Measurements from ENCODE around the gene WDR27.
"Not testable (repeated sequence)": the region's sequence is repeated elsewhere in the genome, so short reads cannot be mapped to it uniquely, and the experiment has no call there.

The WDR27 gene

GRCh38 chr6:169640351-169640852 lies 61.4 kb downstream of the WDR27 start:
- DNase-seq (ENCODE audit: low read depth in 2 of 2), result no peak

DNA sequence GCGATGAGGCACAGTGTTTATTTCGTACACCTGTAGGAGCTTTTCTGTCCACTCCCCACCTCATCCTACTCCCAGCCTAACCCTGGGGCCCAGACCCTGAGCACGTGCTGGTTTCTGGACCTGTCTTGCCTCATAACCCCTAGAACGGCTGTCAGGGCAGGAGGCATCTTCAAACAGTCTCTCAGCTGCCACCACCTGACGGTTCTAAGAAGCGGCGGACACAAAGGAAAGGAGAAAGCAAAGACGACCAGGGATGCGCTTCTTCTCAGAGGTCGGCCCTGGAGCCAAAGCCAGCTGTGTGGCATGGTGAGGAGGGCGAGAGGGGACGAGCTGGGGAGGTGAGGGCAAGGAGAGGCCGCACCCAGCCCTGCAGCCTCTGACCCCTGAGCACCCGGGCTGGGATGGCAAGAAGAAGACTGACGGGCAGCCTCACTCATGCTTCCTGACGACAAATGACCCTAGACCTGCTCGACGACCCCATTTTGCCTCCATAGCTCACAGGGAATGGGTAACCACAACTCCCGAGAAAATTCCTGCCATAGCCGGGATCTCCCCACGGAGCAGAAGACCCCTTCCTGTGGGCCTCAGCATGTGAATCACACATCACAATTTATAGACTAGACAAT lies 62.1 kb downstream of the WDR27 start:
- DNase-seq (ENCODE audit: low read depth in 2 of 2), result no peak

- no peak for DNase-seq (ENCODE audit: low read depth in 2 of 2)
Observed at GRCh38 chr6:169638915-169639314, 62.9 kb downstream of the WDR27 start.

DNA sequence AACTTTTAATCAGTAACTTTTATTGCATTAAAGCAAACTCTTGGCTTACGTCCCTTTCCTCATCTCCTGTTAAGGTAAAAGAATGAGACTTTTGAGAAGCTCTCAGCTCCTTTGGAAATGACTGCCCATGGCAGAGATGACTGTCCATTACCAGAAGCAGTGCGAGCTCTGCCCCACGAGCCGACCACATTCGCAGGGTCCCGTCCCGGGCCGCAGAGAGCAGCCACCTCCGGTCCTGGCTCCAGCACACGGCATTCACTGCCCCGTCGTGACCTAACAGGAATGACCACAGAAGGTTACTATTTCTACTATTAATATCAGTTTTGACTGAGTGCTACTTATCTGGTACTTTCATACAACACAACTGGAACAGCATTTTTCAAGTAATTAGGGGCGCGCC lies 63.4 kb downstream of the WDR27 start:
- DNase-seq (ENCODE audit: low read depth in 2 of 2), result no peak

- no peak for DNase-seq (ENCODE audit: low read depth in 2 of 2)
Observed at GRCh38 chr6:169635345-169635744, 66.5 kb downstream of the WDR27 start.

DNA sequence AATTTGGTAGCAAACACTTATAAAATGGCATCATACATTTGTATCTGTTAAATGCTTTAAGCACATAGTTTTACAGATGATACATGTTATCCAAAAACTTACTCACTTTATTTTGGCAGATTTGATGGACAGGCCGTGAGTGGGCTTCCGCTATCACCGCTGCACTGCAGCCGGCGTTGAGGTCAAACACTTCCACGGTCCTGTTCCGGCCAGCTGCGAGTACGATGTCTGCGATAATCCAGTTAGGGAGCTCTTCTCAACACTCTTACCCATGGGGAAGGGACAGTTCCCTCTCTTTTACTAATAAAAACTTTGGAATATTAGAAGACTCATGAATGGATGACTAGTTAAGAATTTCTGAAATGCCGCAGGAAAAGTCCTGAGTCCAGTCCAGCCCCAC lies 69.0 kb downstream of the WDR27 start:
- DNase-seq (ENCODE audit: low read depth in 2 of 2), result no peak

DNA sequence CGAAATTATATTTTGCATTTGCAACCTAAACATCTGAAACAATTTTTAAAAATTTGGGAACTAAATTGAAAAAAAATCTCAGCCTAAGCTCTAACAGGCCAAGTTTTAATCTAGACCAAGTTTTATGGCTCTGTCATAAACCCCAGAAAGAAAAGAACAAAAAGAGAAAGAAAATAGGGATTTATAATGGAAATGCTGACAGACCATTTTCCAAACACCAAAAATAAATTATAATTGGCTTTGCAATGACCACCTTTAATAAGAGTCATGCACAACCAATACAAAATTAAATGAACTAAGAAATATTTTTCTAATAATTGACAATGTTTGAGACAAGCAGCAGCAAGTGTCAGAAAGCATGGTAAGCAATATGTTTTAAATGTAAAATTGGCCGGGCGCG lies 72.6 kb downstream of the WDR27 start:
- DNase-seq (ENCODE audit: low read depth in 2 of 2), result no peak

GRCh38 chr6:169627736-169628607 lies 73.9 kb downstream of the WDR27 start:
- no peak for DNase-seq (ENCODE audit: low read depth in 2 of 2)

- DNase-seq (ENCODE audit: low read depth in 2 of 2), result no peak
Observed at GRCh38 chr6:169626649-169627048, 75.2 kb downstream of the WDR27 start.

GRCh38 chr6:169626169-169626568 lies 75.7 kb downstream of the WDR27 start:
- no peak for DNase-seq (ENCODE audit: low read depth in 2 of 2)

DNA sequence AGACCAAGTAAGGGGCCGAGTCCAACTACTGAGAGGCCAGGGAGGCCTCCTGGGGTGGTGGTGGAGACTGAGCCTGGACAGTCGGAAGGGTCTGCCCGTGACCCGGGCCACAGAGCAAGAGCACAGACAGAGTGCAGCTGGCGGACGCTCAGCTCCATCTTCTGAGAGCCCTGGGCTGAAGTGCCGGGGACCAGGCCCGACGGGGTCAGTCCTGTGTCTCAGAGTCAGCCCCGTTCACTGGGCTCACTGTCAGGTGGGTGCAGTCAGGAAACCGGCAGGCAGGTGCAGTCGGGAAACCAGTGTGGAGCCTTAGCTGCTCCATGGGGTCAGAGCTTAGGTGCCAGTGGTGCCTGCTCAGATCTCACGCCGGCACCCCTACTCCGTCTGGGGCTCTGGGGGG lies 76.5 kb downstream of the WDR27 start:
- no peak for DNase-seq (ENCODE audit: low read depth in 2 of 2)

DNA sequence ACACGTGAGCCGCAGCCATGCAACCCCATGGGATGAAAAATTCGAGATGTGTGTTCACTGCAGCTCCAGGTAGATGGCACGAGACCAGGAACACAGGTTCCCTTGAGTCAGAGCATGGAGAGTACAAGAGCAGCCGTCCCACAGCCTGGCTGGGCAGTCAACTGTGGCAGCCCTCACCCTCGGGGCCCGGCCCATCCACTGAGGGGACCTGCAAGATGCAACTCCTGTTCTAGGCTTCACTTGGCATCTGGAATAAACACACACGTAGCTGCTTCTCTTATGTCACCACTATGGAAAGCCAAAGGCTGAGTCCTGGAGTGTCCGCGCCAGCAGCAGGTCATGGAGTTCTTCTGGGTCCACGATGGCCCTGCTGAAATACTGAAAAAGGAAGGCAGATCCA lies 77.0 kb downstream of the WDR27 start:
- DNase-seq (ENCODE audit: low read depth in 2 of 2), result no peak

GRCh38 chr6:169623975-169624374 lies 77.9 kb downstream of the WDR27 start:
- DNase-seq (ENCODE audit: low read depth in 2 of 2), result no peak

GRCh38 chr6:169623343-169623742 lies 78.5 kb downstream of the WDR27 start:
- DNase-seq (ENCODE audit: low read depth in 2 of 2), result no peak

DNA sequence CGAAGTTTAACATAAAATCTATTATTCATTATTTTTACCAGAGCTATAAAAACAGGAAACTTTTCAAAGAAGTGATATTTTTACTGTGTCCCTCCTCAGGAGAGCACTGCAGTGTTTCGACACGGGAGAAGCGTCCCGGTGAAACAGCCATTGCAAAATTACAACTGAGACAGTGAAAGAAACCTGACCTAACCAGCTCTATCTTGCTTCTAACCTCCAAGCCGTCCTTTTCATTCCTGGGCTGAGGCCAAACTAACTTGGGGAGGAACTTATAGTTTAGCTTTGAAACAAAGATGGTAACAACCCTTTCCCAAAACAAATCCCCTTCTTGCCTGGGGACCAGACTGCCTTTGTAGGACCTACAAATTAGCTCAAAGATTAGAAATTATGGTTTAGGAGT lies 79.2 kb downstream of the WDR27 start:
- no peak for DNase-seq (ENCODE audit: low read depth in 2 of 2)

DNA sequence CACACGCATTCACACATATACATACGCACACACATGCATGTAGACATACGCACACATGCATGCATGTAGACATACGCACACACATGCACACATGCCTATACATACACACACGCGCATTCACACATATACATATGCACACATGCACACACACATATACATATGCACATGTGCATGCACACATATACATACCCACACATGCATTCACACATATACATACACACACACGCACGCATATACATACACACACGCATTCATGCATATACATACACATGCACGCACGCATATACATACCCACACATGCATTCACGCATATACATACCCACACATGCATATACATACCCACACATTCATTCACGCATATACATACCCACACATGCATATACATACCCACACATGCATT lies 80.5 kb downstream of the WDR27 start:
- no peak for DNase-seq (ENCODE audit: low read depth in 2 of 2)

DNA sequence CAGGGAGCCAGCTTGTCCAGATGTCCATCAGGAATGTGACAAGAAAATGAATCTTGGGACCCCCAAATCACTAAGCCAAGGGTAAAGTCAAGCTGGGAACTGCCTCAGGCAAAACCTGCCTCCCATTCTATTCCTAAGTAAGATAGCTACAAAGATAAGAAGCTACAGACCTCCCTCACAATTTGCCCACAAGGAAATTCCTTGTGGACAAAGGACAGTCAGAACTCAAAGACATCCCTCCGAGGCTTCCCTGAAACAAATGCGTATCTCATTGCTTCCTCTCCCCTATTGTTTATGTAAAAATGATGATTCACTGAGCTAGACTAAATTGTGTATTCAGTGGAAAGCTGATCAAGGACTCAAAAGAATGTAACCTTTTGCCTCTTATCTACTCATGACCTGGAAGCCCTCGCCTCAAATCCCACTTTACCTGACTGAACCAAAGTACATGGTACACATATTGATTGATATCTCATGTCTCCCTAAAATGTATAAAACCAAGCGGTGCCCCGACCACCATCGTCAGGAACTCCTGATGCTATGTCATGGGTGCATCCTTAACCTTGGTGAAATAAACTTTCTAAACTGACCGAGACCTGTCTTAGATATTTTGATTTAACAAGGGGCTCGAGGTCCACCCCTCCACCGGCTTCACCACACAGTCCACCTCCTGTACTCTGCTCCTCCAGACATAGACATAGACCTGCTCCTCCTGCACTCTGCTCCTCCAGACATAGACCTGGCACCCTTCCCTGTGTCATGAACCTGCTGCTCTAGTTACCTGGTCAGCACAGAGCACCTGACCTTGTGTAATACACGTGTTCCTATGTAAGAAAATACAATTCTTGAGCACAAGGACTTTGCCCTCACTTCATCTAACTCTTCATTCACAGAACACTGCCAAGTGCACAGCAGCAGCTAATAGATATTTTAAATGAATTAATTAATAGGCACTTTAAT lies 81.4 kb downstream of the WDR27 start:
- no peak for DNase-seq (ENCODE audit: low read depth in 2 of 2)

DNA sequence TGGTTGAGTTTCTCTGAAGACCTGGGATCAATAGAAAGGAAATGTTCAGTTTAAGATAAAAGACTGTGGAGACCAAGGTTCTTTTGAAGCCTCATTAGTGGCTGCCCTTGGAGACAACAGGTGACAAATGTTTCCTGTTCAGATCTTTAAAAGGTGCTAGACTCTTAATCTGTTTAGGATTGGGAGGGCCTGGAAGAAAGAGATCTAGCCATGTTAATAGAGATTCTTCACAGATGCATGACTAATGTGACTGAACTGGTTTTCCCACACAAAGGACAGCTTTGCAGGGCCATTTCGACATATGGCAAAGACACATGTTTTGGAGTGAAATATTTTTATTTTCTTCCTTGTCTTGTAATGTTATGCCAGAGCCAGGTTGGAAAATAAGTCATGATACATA lies 82.2 kb downstream of the WDR27 start:
- DNase-seq (ENCODE audit: low read depth in 2 of 2), result no peak

DNA sequence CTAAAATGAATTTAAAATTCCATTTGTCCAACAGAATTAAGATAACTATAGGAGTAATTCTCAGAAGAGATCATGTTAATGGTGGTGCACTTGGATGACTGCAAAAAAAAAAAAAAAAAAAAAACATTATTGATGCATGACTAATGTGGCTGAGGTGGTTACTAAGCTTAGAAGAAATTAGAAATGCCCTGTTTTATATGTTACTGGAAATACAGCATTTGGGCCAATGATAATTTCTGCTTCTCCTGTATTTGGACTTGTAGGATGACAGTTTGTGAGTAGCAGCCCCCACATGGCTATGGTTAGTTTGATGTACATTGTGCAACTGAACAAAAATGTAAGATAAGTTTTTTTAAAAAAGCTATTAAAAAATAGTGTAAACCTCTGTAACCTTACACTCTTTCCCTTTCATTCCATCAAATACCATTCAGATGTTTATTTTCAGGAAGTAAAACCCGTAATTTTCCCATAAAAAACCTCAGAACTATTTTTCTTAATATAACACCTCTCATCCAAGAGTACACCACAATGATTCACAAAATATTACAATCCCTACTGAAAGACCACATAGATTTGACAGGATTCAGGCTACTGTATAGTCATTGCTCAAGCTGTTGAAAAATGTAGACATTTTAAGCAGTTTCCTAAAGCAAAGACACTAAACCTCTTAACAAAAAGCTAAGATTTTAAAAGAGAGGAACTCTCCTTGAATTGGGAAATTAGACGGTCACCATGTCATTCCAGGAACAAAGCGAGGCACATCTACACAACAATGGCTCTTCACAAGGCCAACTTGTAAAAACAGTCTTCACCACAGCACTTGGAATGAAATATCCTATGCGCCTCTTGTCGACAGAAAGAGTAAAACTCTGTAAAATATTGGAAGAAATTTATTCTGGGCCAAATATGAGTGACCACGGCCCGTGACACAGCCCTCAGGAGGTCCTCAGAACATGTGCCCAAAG lies 83.0 kb downstream of the WDR27 start:
- no peak for DNase-seq (ENCODE audit: low read depth in 2 of 2)

DNA sequence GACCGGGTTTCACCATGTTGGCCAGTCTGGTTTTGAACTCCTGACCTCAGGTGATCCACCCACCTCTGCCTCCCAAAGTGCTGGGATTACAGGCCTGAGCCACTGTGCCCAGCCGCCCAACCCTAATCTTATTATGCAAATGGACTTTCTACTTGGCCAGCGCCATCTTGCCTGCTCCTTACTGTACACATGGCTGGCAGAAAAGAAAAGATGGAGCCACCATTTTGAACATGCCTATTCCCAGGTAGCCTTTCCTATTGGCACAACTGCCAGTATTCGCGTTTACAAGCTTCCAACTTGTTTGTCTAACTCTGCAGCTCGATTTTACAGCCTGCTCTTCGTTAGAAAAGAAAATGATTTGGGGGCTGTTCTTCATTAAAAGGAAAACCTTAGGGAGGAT lies 84.3 kb downstream of the WDR27 start:
- DNase-seq (ENCODE audit: low read depth in 2 of 2), result no peak

DNA sequence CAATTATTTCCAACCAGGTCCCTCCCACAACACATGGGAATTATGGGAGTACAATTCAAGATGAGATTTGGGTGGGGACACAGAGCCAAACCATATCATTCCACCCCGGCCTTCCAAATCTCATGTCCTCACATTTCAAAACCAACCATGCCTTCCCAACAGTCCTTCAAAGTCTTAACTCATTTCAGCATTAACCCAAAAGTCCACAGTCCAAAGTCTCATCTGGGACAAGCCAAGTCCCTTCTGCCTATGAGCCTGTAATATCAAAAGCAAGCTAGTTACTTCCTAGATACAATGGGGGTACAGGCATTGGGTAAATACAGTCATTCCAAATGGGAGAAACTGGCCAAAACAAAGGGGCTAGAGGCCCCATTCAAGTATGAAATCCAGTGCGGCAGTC lies 93.2 kb downstream of the WDR27 start:
- DNase-seq (ENCODE audit: low read depth in 2 of 2), result not testable (repeated sequence)

Measured in stimulated activated CD8-positive, alpha-beta memory T cell treated with anti-CD3 and anti-CD28 coated beads, Interleukin-15, amount 100 ng/mL, for 48 hours (primary cell).